ENCODE measurements around the gene TMEM238.

The TMEM238 gene

DNA sequence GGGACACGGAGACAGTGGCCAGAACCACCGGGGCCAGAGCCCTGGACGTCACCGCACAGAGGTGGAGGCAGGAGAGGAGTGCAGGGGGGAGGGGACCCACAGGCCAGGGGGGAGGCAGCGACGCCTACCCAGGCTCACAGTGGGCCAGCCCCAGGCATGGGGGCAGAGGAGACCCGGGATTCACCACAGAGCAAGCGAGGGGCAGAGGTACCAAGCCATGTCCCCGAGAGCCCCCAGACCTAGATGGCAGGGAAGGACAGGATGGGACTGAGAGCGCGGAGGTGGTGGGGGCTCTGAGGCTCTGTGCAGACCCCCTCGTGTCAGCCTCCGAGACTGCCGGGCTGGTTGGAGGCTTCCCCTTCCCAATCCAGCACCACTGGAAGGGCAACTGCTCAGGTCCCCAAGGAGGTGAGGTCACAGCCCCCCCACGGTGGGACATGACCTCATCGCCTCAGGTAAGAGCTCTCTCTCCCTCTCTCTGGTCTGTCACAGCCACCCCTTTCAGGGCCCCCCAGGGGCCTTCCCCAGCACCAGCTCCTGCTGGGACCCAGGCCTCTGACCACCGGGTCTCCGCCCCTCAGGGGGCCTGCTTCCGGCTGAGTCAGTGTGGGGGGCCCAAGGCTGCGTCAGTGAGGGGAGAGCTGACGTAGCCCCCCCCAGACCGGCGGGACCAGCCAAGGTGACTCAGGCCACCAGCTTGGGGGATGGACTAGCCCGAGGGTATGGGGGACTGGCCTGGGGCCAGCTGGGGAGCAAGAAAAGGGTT lies 11.6 kb downstream of the TMEM238 start:
- no peak overlapping the region for H3K4me3 ChIP-seq (ENCODE audit: severe bottlenecking)
- peak; percentile 71 for DNase-seq (ENCODE audit: low spot score)
- no peaks in the 10 kb centered on the region for H3K9me3 ChIP-seq (ENCODE audit: severe bottlenecking)
- peaks cover 14% of the 10 kb centered on the region for H3K4me1 ChIP-seq (ENCODE audit: insufficient read depth, poor library complexity, severe bottlenecking)
- no peaks in the 10 kb centered on the region for H3K27me3 ChIP-seq (ENCODE audit: insufficient read depth, poor library complexity, severe bottlenecking)
- no peak overlapping the region for H3K27ac ChIP-seq (ENCODE audit: poor library complexity, severe bottlenecking)
- TF ChIP-seq CTCF (IDR thresholded peaks at IDR 0.05; ENCODE audit: poor library complexity, severe bottlenecking): no peak
- ATAC-seq (ENCODE audit: low read depth): no peak
- no peaks in the 10 kb centered on the region for H3K36me3 ChIP-seq (ENCODE audit: low read depth)

- peak within 1 kb of the TSS; percentile 48 for H3K27ac ChIP-seq (ENCODE audit: poor library complexity, severe bottlenecking)
- no peaks in the 10 kb centered on the region for H3K9me3 ChIP-seq (ENCODE audit: severe bottlenecking)
- no peak for TF ChIP-seq CTCF (IDR thresholded peaks at IDR 0.05; ENCODE audit: poor library complexity, severe bottlenecking)
- ATAC-seq (ENCODE audit: low read depth) (peak; percentile 61), DNase-seq (ENCODE audit: low spot score) (peak; percentile 69)
- H3K4me3 ChIP-seq (ENCODE audit: severe bottlenecking): peak within 1 kb of the TSS; percentile 46
- H3K36me3 ChIP-seq (ENCODE audit: low read depth): no peaks in the 10 kb centered on the region
- H3K4me1 ChIP-seq (ENCODE audit: insufficient read depth, poor library complexity, severe bottlenecking): peaks cover 8% of the 10 kb centered on the region
- H3K27me3 ChIP-seq (ENCODE audit: insufficient read depth, poor library complexity, severe bottlenecking): no peaks in the 10 kb centered on the region
These were observed 13.6 kb downstream of the TMEM238 start, which contains the start of gene IL11 for GRCh38 chr19:55370305-55370988. Gene IL11 (minus strand): TSS chr19:55370463. CDS start chr19:55370310, 153 bp downstream.

DNA sequence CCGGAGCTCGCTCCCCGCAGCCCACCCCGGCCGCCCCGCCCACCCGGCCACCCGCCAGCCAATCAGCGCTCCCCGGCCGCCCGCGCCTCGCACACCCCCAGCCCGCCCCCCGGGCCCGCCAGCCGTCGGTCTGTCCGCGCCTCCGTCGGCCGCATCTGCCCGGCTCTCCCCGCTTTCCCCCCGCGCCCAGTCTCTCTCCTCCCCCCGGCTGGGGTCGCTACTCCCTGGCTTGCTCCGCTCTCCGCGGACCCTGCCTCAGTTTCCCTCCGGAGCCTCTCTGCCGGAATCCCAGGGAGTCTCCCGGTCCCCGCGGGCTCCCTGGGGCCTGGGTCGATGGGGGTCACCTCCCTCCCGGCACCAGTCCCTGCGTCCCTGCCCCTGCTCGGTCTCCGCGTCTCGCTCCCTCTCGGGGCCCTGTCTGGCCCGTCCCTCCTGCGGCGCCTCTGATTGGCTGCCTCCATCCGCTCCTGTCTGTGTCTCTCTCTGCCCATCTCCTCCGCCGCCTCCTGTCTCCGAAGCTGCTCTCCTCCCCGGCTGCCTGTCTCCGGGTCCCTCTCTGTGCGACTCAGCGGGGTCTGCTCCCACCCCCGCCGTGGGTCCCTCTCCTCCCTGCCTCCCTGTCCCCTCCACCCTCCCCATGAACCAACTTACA lies 14.3 kb downstream of the TMEM238 start:
- Histone ChIP-seq H3K4me1 (ENCODE audit: insufficient read depth, poor library complexity, severe bottlenecking) (peaks cover 8% of the 10 kb centered on the region), H3K27ac (ENCODE audit: poor library complexity, severe bottlenecking) (peak overlapping the region; percentile 48), H3K27me3 (ENCODE audit: insufficient read depth, poor library complexity, severe bottlenecking) (no peaks in the 10 kb centered on the region), H3K9me3 (ENCODE audit: severe bottlenecking) (no peaks in the 10 kb centered on the region), H3K36me3 (ENCODE audit: low read depth) (no peaks in the 10 kb centered on the region), H3K4me3 (ENCODE audit: severe bottlenecking) (peak overlapping the region; percentile 46)
- ATAC-seq (ENCODE audit: low read depth) (peak; percentile 79), DNase-seq (ENCODE audit: low spot score) (peak; percentile 87)
- TF ChIP-seq CTCF (IDR thresholded peaks at IDR 0.05; ENCODE audit: poor library complexity, severe bottlenecking): no peak

GRCh38 chr19:55368701-55369563 lies 15.2 kb downstream of the TMEM238 start:
- H3K27ac ChIP-seq (ENCODE audit: poor library complexity, severe bottlenecking): peak overlapping the region; percentile 48
- peaks cover 8% of the 10 kb centered on the region for H3K4me1 ChIP-seq (ENCODE audit: insufficient read depth, poor library complexity, severe bottlenecking)
- ATAC-seq (ENCODE audit: low read depth): peak; percentile 22; the same call in 2 of the 3 replicates
- no peaks in the 10 kb centered on the region for H3K27me3 ChIP-seq (ENCODE audit: insufficient read depth, poor library complexity, severe bottlenecking)
- peak overlapping the region; percentile 26 for H3K4me3 ChIP-seq (ENCODE audit: severe bottlenecking)
- DNase-seq (ENCODE audit: low spot score): peak; percentile 68
- no peak for TF ChIP-seq CTCF (IDR thresholded peaks at IDR 0.05; ENCODE audit: poor library complexity, severe bottlenecking)
- H3K9me3 ChIP-seq (ENCODE audit: severe bottlenecking): no peaks in the 10 kb centered on the region
- no peaks in the 10 kb centered on the region for H3K36me3 ChIP-seq (ENCODE audit: low read depth)

Data from RWPE2 (cell line).